GM12873 (cell line): ENCODE measurements around the gene NPTN.

Source experiments
- TF ChIP-seq, protein P1 (sequence below): IDR thresholded peaks from 2 replicates; pipeline ENCODE4 v1.5.1; 2012; ENCODE audit warnings: low read depth, mild to moderate bottlenecking, moderate library complexity, low read length, control low read depth; ENCODE audit not compliant: insufficient read depth; ENCODE audit errors: missing control alignments

Gene NPTN

DNA sequence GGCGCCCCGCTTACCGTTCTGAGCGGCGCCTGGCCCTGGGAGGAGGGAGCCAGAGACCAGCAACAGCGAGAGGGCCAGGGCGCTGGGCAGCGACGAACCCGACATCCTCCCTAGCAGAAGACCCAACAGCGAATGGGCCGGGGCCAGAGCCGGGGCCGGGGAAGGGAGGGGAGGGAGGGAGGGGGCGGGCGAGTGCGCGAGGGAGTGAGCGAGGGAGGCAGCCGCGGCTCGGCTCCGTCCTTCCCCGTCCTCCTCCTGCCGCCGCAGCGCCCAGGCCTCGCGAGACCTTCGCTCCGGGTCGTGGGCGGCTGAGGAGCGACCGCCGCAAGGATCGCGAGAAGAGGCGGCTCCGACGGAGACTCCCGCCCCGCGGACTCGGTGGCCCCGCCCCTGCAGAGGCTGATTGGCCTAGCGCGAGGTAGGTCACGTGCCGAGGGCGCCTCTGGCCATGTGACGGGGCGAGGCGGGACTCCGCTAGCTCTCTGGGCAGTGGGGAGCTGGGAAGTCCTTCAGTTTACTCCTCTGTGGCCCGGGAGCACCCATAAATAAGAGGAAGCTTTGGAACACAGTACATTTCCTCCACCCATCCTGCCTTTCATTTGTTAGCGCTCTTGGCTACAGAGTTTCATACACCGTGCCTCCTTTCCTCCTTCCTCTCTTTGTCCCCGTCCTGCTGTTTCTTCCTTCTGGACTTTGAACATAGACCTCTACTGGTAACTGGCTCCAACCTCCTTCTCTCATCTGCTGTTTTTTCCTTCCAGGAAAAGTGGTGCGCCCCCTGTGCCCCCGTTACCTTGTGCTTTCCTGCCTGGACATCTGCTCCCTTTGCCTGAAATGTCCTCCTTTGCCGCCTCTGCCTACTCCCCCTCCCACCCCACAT, at the start of gene NPTN:
NPTN (minus strand) TSS at position 279 of the 880 bp plus-strand sequence; CDS start at position 105, 174 bp downstream.
- TF ChIP-seq, protein P1, sequence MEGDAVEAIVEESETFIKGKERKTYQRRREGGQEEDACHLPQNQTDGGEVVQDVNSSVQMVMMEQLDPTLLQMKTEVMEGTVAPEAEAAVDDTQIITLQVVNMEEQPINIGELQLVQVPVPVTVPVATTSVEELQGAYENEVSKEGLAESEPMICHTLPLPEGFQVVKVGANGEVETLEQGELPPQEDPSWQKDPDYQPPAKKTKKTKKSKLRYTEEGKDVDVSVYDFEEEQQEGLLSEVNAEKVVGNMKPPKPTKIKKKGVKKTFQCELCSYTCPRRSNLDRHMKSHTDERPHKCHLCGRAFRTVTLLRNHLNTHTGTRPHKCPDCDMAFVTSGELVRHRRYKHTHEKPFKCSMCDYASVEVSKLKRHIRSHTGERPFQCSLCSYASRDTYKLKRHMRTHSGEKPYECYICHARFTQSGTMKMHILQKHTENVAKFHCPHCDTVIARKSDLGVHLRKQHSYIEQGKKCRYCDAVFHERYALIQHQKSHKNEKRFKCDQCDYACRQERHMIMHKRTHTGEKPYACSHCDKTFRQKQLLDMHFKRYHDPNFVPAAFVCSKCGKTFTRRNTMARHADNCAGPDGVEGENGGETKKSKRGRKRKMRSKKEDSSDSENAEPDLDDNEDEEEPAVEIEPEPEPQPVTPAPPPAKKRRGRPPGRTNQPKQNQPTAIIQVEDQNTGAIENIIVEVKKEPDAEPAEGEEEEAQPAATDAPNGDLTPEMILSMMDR = no peak

DNA sequence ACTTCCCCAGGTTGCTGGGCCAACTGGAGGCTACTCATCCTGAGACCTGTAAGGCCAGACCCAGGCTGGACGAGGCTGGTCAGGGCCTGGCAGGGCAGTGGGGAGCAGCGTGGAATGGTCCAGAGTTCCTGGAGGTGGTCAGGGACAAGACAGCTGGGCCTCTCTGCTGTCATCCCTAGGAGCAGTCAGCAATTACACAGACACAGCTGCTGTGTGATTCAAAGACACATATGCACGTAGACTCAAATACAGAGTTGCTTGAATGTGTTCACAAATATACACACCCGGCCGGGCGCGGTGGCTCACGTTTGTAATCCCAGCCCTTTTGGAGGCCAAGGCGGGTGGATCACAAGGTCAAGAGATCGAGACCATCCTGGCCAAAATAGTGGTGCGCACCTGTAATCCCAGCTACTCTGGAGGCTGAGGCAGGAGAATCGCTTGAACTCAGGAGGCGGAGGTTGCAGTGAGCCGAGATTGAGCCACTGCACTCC, 49.5 kb upstream of the NPTN start:
- TF ChIP-seq, protein P1 = no peak

DNA sequence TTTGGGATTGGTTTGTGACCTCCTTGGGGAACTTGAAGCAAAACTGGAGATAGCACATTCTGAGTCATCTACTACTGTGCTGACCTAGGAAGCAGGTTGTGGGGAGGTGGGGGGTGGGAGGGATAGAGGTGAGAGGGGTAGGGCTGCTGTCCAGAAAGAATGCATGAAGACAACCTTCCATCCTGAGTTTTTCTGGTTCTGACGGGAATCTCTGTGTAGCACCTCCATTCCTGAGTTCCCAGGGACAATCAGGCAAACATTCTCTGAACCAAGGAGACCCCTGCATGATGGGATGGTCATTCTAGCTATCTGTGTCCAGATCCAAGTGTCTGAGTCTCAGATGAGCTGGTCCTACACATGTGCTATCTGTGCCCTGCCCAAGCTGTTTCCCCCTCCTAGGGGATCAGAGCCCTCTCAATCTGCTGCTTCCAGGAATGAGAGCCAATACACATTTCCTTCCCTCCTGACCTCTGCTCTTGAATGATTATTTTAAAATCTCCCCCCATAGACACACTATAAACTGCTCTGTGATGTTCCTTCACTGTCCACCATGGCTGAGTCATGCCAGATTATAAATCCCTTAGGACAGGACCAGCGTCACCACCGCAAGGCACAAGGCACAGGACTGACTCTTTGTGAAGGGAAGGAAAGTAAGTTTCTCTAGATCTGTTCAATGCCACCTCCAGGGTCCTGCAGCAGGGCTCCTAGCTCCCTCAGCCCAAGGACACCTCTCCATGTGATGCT, 48.8 kb upstream of the NPTN start:
- TF ChIP-seq, protein P1 = no peak

DNA sequence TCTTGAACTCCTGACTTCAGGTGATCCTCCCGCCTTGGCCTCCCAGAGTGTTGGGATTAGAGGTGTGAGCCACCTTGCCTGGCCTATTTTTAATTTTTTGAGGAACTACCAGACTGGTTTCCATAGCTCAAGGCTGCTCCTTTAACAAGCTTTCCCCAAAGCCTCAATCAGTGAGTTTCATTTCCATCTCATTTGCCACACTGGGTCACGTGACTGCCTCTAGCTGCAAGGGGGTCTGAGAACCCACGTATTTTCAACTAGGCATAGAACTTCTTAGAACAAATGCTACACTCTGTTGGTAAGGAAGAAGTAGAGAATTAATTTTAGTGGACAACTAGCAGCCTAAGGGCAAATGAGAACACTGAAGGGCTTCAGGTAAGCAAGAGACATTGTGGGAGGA, 47.9 kb upstream of the NPTN start:
- TF ChIP-seq, protein P1 = no peak

DNA sequence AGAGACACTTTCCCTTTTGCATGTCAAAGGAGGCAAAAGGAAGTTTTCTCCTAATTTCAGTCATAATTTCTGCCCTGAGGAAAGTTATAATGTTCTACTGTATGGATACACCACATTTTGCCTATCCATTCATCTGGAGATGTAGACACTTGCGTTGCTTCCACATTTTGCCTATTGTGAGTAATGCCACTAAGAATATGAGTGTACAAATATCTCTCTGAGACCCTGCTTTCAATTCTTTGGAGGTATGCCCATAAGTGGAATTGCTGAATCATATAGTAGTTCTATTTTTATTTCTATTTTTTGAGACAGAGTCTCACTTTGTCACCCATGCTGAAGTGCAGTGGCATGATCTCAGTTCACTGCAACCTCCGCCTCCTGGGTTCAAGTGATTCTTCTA, 47.4 kb upstream of the NPTN start:
- TF ChIP-seq, protein P1 = no peak

DNA sequence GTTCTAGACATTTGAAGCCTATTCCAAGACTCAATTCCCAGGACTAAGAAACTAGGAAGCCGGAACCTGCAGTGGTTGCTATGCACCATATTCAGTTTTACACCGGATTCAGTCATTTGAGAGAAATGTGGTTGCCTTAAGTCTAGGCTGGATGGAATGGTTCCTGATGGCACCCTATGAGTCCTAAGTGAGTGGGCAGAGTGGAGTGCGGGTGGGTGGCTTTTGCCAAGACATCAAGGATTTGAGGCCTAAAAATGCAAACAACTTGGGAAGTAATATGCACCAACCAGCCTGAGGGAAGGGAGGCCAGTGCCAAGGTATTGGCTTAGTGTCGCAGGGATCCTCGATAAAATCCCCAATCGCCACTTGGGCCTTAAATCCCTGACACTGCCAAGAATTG, 46.8 kb upstream of the NPTN start:
- TF ChIP-seq, protein P1 = no peak

DNA sequence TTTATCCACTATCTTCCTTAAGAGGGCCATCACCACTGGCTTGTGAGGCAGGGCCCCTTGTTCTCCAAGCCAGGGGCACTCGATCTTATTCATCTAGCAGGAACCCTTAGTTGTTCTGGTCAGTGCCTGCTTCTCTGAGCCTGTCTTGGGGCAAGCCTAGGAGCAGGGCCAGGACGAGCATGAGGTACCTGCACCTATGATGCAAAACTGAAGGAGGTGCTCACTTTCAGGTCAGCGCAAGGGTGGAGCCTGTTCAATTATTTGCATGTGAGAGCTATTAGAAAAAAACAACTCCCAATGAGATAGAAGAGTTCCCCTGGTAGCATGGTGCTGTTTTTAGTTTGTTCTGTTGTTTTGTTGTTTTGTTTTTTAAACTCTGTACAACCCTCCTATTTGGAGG, 46.0 kb upstream of the NPTN start:
- TF ChIP-seq, protein P1 = no peak
